ENCODE data around the gene CASP8.
"Not testable (repeated sequence)": the region's sequence is repeated elsewhere in the genome, so short reads cannot be mapped to it uniquely, and the experiment has no call there.

CASP8 gene

DNA sequence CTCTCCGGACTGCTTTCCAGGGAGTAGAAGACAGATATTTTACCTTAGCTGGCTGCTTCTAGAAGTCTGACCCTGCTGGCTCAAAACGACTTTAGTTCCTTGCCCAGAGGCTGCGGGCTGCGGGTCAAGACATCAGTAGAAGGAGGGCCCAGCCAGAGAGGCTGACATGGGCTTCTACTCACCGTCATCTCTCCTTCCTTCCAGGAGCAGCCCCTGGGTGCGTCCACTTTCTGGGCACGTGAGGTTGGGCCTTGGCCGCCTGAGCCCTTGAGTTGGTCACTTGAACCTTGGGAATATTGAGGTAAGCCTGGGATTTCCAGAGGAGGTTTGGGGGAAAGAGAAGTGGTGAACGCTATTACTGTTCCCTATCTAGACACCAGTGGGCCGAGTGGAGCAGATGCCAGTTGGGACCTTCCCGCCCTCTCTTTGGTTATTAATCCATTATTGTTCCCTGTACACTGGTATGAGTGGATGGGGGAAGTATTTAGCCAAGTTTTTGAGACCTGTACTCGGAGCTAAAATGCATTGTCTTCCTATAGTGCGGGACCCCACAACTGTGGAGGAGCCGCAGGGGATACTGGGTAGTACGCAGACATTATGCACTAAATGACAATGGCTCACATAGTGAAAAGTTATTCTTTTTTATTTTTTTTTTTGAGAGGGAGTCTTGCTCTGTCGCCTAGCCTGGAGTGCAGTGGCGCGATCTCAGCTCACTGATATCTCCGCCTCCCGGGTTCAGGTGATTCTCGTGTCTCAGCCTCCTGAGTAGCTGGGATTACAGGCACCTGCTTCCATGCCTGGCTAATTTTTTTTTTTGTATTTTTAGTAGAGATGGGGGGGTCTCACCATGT is 26.3 kb upstream of the CASP8 start:
- ATAC-seq (replicated peaks) (no peak), DNase-seq (peak in 1 of 3 experiments; percentile 6)
- peak overlapping the region; percentile 95 for H3K27ac Mint-ChIP-seq
- H3K27me3 Mint-ChIP-seq, result no peaks in the 10 kb centered on the region
- H3K9me3 Mint-ChIP-seq, result no peaks in the 10 kb centered on the region
- peaks cover 24% of the 10 kb centered on the region for H3K36me3 Mint-ChIP-seq (ENCODE audit: insufficient read depth)
- peak overlapping the region; percentile 94 to 95 for H3K4me3 Mint-ChIP-seq
- H3K4me1 Mint-ChIP-seq (ENCODE audit: low read depth in 2 of 2), result peaks cover 26 to 46% of the 10 kb centered on the region in 2 donors

DNA sequence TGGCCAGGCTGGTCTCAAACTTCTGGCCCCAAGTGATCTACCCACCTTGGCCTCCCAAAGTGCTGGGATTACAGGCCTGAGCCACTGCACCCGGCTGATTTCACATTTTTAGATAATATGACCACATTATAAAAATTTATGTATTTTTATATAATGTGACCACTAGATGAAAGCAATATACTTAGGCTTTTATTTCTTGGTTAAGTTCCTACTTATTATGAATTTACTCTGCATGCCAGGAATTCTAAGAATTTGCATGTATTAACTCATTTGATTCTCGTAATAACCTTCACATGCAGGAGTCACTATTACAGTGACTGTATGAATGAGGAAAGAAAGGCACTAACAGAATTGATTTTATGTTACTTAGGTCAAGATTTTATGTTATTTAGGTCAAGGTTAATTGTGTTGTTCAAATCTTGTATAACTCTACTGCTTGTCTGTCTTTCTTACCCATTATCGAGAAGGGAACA is 25.6 kb upstream of the CASP8 start:
- DNase-seq (no peak), ATAC-seq (replicated peaks) (no peak)
- Mint-ChIP-seq H3K27ac (peak overlapping the region; percentile 95), H3K4me1 (ENCODE audit: low read depth in 2 of 2) (peaks cover 29 to 51% of the 10 kb centered on the region in 2 donors), H3K4me3 (peak overlapping the region; percentile 94 to 95), H3K27me3 (no peaks in the 10 kb centered on the region), H3K36me3 (ENCODE audit: insufficient read depth) (peaks cover 29% of the 10 kb centered on the region), H3K9me3 (no peaks in the 10 kb centered on the region)

DNA sequence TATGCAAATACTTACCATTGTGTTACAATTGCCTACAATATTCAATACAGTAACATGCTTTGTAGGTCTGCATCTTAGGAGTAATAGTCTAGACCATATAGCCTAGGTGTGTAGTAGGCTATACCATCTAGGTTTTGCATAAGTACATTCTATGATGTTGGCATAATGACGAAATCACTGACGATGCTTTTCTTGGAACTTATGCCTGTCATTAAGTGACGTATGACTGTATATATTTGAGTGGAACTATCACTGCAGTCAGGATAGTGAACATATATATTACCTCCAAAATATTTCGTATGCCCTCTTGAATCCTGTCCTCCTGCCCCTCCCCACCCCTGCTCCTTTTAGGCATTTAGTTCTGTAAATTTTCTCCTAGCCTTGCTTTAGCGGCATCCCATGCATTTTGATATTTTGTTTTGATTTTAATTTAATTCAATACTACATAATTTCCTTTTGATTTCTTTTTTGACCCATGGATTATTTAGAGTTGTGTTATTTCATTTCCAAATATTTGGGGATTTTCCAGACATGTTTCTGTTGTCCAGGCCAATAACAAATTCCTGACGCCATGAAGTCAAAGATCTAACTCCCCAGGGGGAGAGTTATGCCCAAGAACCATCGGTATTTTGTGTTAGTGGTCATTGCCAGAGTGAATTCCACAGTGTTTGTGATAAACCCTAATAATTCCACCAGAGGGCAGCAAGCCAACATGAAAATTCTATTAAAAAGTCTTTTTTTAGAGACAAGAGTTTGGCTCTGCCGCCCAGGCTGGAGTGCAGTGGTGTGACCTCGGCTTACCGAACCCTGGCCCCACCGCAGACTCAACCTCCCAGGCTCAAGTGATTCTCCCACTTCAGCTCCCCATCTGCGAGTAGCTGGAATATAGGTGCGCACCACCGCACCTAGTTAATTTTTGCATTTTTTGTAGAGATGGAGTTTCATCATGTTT is 24.2 kb upstream of the CASP8 start:
- H3K9me3 Mint-ChIP-seq, result no peaks in the 10 kb centered on the region
- H3K27me3 Mint-ChIP-seq, result no peaks in the 10 kb centered on the region
- H3K36me3 Mint-ChIP-seq (ENCODE audit: insufficient read depth), result peaks cover 37% of the 10 kb centered on the region
- H3K4me1 Mint-ChIP-seq (ENCODE audit: low read depth in 2 of 2), result peaks cover 35 to 59% of the 10 kb centered on the region in 2 donors
- H3K27ac Mint-ChIP-seq, result peak overlapping the region; percentile 95
- peak overlapping the region; percentile 94 to 95 for H3K4me3 Mint-ChIP-seq
- peak; percentile 60 to 71 (median 63) for DNase-seq
- peak; percentile 15 for ATAC-seq (replicated peaks)

DNA sequence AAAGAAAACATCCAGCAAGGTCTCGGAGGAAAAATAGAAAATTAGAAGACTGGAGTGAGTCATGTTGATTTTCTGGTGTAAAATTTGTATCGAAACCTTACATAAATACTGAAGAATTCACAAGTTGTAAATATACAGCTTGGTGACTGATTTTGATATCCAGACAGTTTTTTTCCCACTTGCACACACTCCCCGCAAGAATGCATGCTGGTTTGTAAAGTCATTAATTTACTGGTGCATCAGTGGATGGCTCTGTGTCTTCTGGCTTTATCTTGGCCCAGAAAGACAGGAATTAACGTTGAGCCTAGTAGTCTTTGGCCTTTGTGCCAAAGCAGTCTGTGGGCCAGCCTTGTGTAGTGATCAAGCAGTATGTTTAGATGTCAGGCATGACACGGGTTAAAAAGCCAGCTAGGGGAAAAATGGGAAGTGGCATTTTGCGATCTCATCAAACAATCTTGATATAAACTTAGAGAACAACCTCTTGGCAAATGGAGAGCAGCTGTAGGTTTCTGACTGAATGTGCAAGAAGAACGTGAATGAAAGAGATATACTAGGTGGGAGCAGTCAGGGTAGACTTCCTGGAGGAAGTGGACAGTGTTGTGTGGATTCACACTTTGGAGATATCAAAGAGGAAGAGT is 22.7 kb upstream of the CASP8 start:
- no peak for DNase-seq
- ATAC-seq (replicated peaks), result no peak
- peak overlapping the region in 1 of 2 donors; percentile 95 for H3K27ac Mint-ChIP-seq
- H3K9me3 Mint-ChIP-seq, result no peaks in the 10 kb centered on the region
- peaks cover 28 to 55% of the 10 kb centered on the region in 2 donors for H3K4me1 Mint-ChIP-seq (ENCODE audit: low read depth in 2 of 2)
- peak overlapping the region; percentile 94 to 95 for H3K4me3 Mint-ChIP-seq
- peaks cover 35% of the 10 kb centered on the region for H3K36me3 Mint-ChIP-seq (ENCODE audit: insufficient read depth)
- no peaks in the 10 kb centered on the region for H3K27me3 Mint-ChIP-seq

DNA sequence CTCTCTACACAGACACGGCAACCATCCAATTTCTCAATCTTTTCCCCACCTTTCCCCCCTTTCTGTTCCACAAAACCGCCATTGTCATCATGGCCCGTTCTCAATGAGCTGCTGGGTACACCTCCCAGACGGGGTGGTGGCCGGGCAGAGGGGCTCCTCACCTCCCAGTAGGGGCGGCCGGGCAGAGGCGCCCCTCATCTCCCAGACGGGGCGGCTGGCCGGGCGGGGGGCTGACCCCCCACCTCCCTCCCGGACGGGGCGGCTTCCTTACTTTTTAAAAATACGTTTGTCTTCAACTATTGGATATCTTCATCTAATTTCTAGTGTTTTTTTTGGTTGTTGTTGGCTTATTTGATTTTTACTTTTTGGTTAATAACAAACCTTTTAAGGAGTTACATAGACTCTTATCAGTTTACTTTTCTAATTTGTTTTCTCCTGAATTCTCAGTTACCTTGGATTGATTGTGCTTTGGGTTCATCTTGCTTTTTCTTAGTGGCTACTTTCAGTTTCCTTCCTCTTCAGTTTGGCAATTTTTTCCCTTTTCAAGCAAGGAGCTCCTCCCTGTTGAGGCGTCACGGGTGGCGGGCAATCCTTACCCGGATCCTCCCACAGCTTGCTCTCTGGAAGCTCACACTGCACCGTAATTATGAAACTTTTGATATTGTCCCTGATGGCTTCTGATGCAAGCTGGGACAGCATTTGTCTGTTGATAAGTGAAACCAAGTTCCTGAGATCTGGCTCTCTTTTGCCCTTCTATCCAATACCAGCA is 21.0 kb upstream of the CASP8 start:
- not testable (repeated sequence) for H3K4me3 Mint-ChIP-seq; ATAC-seq (replicated peaks); DNase-seq

DNA sequence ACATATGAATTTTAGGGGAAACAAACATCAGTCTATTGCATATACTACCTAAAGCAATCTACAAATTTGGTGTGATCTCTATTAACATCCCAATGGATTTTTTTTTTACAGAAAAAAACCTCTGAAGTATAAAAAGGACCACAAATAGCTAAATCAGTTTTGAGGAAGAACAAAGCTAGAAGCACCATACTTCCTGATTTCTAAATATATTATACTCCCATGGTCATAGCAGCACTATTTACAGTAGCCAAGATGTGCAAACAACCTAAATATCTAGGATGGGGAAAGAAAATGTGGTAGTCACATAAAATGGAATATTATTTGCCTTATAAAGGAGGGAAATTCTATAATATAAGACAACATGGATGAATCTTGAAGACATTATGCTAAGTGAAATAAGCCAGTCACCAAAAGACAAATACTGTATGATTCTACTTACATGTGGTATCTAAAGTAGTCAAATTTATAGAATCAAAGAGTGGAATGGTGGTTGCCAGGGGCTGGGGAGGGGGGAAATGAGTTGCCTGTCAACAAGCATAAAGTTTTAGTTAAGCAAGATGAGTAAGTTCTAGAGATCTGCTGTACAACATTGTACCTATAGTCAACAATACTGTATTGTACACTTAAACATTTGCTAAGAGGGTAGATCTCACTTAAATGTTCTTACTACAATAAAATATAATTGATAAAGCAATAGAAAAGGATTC is 17.6 kb upstream of the CASP8 start:
- Mint-ChIP-seq H3K27ac (peak overlapping the region in 1 of 2 donors; percentile 41), H3K36me3 (ENCODE audit: insufficient read depth) (peaks cover 22% of the 10 kb centered on the region), H3K4me3 (no peak overlapping the region), H3K4me1 (ENCODE audit: low read depth in 2 of 2) (peaks cover 18 to 51% of the 10 kb centered on the region in 2 donors), H3K9me3 (no peaks in the 10 kb centered on the region), H3K27me3 (no peaks in the 10 kb centered on the region)
- no peak for ATAC-seq (replicated peaks)
- DNase-seq, result no peak

More for the DNA sequence above, 21.0 kb upstream of the CASP8 start:
- Mint-ChIP-seq H3K27ac (peak overlapping the region; percentile 85), H3K4me1 (ENCODE audit: low read depth in 2 of 2) (peaks cover 21 to 54% of the 10 kb centered on the region in 2 donors), H3K36me3 (ENCODE audit: insufficient read depth) (peaks cover 34% of the 10 kb centered on the region)
- not testable (repeated sequence) for H3K9me3 Mint-ChIP-seq, H3K27me3 Mint-ChIP-seq

DNA sequence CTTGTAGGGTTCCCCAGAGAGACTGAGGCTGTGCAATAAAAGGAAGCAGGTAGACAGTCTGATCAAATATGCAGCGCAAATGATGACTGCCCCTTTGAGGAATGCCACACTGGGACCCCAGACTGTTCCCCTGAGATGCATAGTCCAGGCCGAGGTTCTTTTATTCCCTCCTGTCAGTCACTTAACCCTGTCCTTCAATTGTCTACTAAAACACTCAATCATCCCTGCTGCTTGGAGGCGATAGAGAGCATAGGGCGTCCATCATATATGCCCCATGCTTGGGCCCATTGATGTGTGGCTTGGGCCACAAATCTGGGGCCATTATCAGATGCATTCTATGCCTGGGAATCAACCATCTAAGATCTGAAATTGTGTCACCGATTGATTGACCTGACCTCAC is 15.5 kb upstream of the CASP8 start:
- Mint-ChIP-seq H3K4me1 (ENCODE audit: low read depth in 2 of 2) (peaks cover 17 to 58% of the 10 kb centered on the region in 2 donors), H3K9me3 (no peaks in the 10 kb centered on the region), H3K36me3 (ENCODE audit: insufficient read depth) (peaks cover 20% of the 10 kb centered on the region), H3K4me3 (no peak overlapping the region), H3K27ac (peak overlapping the region; percentile 67 to 80), H3K27me3 (no peaks in the 10 kb centered on the region)
- DNase-seq (no peak), ATAC-seq (replicated peaks) (no peak)

DNA sequence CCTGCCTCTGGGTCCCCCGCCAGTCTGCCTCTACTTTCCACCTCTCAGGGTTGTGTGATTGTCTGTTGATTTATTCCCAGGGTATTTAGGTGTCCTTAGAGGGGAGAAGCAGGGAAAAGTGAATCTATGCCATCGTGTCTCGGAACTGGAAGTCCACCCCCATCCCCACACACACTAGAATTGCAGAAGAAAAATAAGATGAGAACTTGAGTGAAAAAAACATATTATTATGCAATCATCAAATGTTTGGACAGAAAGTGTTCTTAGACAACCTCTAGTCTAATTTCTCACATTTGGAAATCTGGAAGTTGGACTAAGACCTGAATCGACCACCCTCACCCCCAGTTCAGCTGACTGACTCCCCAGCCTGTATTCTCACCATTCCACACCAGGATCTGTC is 14.1 kb upstream of the CASP8 start:
- Mint-ChIP-seq H3K9me3 (no peaks in the 10 kb centered on the region), H3K27ac (peak overlapping the region; percentile 20 to 52), H3K4me3 (no peak overlapping the region), H3K27me3 (no peaks in the 10 kb centered on the region), H3K36me3 (ENCODE audit: insufficient read depth) (peaks cover 12% of the 10 kb centered on the region), H3K4me1 (ENCODE audit: low read depth in 2 of 2) (peaks cover 21 to 61% of the 10 kb centered on the region in 2 donors)
- DNase-seq (no peak), ATAC-seq (replicated peaks) (no peak)

DNA sequence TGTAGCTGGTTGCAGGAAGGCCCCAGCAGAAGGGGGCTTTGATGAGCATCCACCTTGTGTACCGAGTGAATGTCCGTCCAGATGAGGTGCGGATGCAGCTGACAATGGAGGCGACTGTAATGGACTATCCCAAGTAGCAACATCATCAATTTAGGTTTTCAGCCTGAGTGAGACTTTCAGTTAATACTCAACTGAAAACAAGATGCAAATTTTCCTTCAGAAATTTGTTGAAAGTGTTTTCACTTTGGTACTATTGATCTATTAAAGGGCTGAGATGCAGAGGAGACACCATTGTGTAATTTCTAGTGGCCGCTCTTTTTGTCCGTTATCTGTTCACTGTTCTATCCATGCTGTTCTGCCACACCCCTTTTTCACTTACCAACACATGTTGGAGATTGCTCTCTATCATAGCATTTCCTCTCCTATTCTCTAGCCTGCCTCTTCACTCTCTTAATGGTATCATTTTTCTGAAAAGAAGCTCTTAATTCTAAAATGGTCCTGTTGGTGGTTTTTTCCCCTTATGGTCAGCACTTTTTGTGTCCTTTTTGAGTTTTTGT is 12.0 kb upstream of the CASP8 start:
- Mint-ChIP-seq H3K4me1 (ENCODE audit: low read depth in 2 of 2) (peaks cover 33 to 70% of the 10 kb centered on the region in 2 donors), H3K9me3 (no peaks in the 10 kb centered on the region), H3K4me3 (no peak overlapping the region), H3K27me3 (no peaks in the 10 kb centered on the region), H3K36me3 (ENCODE audit: insufficient read depth) (peaks cover 18% of the 10 kb centered on the region), H3K27ac (peak overlapping the region in 1 of 2 donors; percentile 11)
- ATAC-seq (replicated peaks) (no peak), DNase-seq (no peak)

DNA sequence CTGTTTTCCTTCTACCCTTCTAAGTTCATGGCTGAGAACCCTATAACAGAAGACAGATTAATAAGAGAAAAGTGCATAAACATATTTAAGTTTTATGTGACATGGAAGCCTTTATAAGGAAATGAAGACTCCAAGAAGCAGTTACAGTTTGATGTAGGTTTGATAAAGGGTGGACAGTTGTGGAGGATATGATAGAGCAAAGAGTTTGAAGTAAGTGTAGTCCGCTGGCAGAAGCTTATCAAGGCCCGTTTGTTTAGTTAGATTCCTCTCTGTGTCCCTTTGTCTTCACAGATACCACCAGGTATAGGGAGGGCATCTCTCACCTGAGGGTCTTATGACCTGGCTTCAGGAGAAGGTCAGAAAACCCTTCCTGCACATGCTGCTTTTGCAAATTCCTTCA is 10.4 kb upstream of the CASP8 start:
- Mint-ChIP-seq H3K27me3 (no peaks in the 10 kb centered on the region), H3K27ac (peak overlapping the region; percentile 3 to 62), H3K9me3 (no peaks in the 10 kb centered on the region), H3K4me1 (ENCODE audit: low read depth in 2 of 2) (peaks cover 41 to 71% of the 10 kb centered on the region in 2 donors), H3K4me3 (no peak overlapping the region), H3K36me3 (ENCODE audit: insufficient read depth) (peaks cover 24% of the 10 kb centered on the region)
- ATAC-seq (replicated peaks), result no peak
- DNase-seq, result no peak

DNA sequence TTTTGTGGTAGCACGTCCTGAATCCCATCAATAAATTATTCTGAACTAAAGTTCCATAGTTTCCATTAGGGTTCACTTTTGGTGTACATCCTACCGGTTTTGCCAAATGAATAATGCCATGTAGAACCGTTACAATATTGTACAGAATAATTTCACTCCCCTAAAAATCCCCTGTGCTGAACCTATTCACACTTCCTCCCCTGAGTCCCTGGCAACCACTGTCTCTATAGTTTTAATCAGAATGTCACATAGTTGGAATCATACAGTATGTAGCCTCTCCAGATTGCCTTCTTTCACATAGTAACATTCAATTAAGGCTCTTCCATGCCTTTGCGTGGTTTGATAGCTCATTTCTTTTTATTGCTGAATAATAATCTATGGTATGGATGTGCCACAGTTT is 9.6 kb upstream of the CASP8 start:
- Mint-ChIP-seq H3K9me3 (no peaks in the 10 kb centered on the region), H3K27me3 (no peaks in the 10 kb centered on the region), H3K4me3 (peak overlapping the region in 1 of 2 donors; percentile 28), H3K36me3 (ENCODE audit: insufficient read depth) (peaks cover 29% of the 10 kb centered on the region), H3K27ac (peak overlapping the region; percentile 81 to 98), H3K4me1 (ENCODE audit: low read depth in 2 of 2) (peaks cover 43 to 68% of the 10 kb centered on the region in 2 donors)
- DNase-seq (no peak), ATAC-seq (replicated peaks) (no peak)
